WERI-Rb-1 (cell line): Measurements from ENCODE around the gene PRRG1.

ENCODE experiments used
- DNase-seq: peaks from one replicate; pipeline ENCODE4 v3.0.0-alpha.2; 2020
- H3K27ac ChIP-seq: fragments of 250-450 bp; sonication (Bioruptor Pico); 2 replicates; pipeline ENCODE4 v1.5.1; 2020; ENCODE audit warnings: mild to moderate bottlenecking, moderate library complexity
- H3K27me3 ChIP-seq: fragments of 250-450 bp; sonication (Bioruptor Pico); 2 replicates; pipeline ENCODE4 v1.5.1; 2021; ENCODE audit warnings: mild to moderate bottlenecking, low read depth, moderate library complexity; ENCODE audit not compliant: insufficient read depth, severe bottlenecking
- H3K36me3 ChIP-seq: fragments of 250-450 bp; sonication (Bioruptor Pico); 2 replicates; pipeline ENCODE4 v1.5.1; 2020; ENCODE audit warnings: mild to moderate bottlenecking, moderate library complexity
- H3K4me3 ChIP-seq: 2 replicates; pipeline ENCODE4 v1.5.1; 2011; ENCODE audit warnings: low read depth, mild to moderate bottlenecking, control low read depth, low read length
- H3K9me3 ChIP-seq: fragments of 250-450 bp; sonication (Bioruptor Pico); 2 replicates; pipeline ENCODE4 v1.5.1; 2021; ENCODE audit warnings: mild to moderate bottlenecking, moderate library complexity; ENCODE audit not compliant: severe bottlenecking
- CTCF ChIP-seq: IDR thresholded peaks from 2 replicates; pipeline ENCODE4 v1.5.1; 2011; ENCODE audit warnings: low read depth, mild to moderate bottlenecking, control low read depth, inconsistent platforms, low read length

PRRG1 gene

GRCh38 chrX:37434362-37434761 is 85.2 kb downstream of the PRRG1 start:
- DNase-seq: no peak

GRCh38 chrX:37437160-37437559 is 88.0 kb downstream of the PRRG1 start:
- no peak overlapping the region for H3K27ac ChIP-seq
- no peak for DNase-seq
- H3K9me3 ChIP-seq: no peaks in the 10 kb centered on the region
- no peaks in the 10 kb centered on the region for H3K27me3 ChIP-seq
- H3K36me3 ChIP-seq: no peaks in the 10 kb centered on the region
- H3K4me3 ChIP-seq: no peak overlapping the region
- TF ChIP-seq CTCF: no peak

More at GRCh38 chrX:37434362-37434761, 85.2 kb downstream of the PRRG1 start:
- no peaks in the 10 kb centered on the region for H3K9me3 ChIP-seq
- no peak overlapping the region for H3K4me3 ChIP-seq
- H3K27ac ChIP-seq: no peak overlapping the region
- H3K36me3 ChIP-seq: no peaks in the 10 kb centered on the region
- TF ChIP-seq CTCF: no peak
- H3K27me3 ChIP-seq: no peaks in the 10 kb centered on the region

- Histone ChIP-seq H3K9me3 (no peaks in the 10 kb centered on the region), H3K27me3 (no peaks in the 10 kb centered on the region), H3K36me3 (no peaks in the 10 kb centered on the region), H3K4me3 (no peak overlapping the region), H3K27ac (no peak overlapping the region)
- no peak for DNase-seq
- no peak for TF ChIP-seq CTCF
These were observed 92.2 kb downstream of the PRRG1 start for GRCh38 chrX:37441377-37441776.

- Histone ChIP-seq H3K4me3 (no peak overlapping the region), H3K36me3 (no peaks in the 10 kb centered on the region), H3K27ac (no peak overlapping the region), H3K27me3 (no peaks in the 10 kb centered on the region), H3K9me3 (no peaks in the 10 kb centered on the region)
- TF ChIP-seq CTCF: no peak
- no peak for DNase-seq
These were observed 96.0 kb downstream of the PRRG1 start for GRCh38 chrX:37445182-37445581.

- TF ChIP-seq CTCF: no peak
- Histone ChIP-seq H3K36me3 (no peaks in the 10 kb centered on the region), H3K9me3 (no peaks in the 10 kb centered on the region), H3K4me3 (no peak overlapping the region), H3K27me3 (peaks cover 3% of the 10 kb centered on the region), H3K27ac (no peak overlapping the region)
- no peak for DNase-seq
These were observed 104.7 kb downstream of the PRRG1 start for GRCh38 chrX:37453821-37454220.

GRCh38 chrX:37454537-37455285 is 105.5 kb downstream of the PRRG1 start:
- no peak overlapping the region for H3K27ac ChIP-seq
- DNase-seq: no peak
- no peak for TF ChIP-seq CTCF
- no peak overlapping the region for H3K4me3 ChIP-seq
- peaks cover 3% of the 10 kb centered on the region for H3K27me3 ChIP-seq
- no peaks in the 10 kb centered on the region for H3K9me3 ChIP-seq
- H3K36me3 ChIP-seq: no peaks in the 10 kb centered on the region
